Stimulated activated CD8-positive, alpha-beta memory T cell treated with anti-CD3 and anti-CD28 coated beads, Interleukin-15, amount 100 ng/mL, for 4 hours (primary cell): ENCODE results near the gene SLC51B.
"Not testable (repeated sequence)": the region's sequence is repeated elsewhere in the genome, so short reads cannot be mapped to it uniquely, and the experiment has no call there.

Source experiments
- DNase-seq, 2 donors: peaks; one replicate each; pipeline ENCODE4 v3.0.0-alpha.2; 2020; ENCODE audit warnings: low read depth in 2 of 2

Gene SLC51B

DNA sequence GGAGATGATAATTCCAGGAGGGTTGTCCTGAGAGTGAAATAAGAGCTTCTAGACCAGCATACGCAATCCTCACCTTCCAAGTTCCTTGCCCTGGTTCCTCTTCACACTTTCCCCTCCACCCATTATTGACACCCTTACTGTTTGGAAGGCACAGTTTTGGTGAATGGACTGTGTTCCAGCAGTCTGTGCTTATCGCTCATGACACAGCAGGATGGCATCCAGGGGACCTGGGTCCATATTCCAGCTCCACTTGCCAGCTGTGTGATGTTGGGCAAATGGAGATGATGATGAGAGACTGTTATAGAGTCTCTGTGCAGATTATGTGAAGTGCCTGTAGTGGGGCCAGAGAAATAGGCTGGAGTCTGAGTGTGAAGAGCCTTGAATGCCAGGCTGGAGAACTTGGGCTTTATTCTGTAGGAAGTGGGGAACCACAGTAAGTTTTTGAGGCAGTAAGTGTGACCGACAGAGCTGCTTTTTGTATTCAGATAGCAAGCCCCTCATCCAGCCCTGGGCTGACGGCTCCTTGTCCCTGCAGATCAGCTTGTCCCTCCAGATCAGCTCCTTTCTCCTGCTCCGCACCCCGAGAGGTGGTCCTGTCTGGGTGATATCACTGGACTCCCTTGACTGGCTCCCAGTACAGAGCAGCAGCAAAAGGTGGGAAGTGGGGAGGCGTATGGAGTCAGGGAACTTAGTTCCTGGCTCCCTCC, 39.5 kb downstream of the SLC51B start:
- no peak for DNase-seq

GRCh38 chr15:65085207-65085753, 40.1 kb downstream of the SLC51B start:
- no peak for DNase-seq

DNA sequence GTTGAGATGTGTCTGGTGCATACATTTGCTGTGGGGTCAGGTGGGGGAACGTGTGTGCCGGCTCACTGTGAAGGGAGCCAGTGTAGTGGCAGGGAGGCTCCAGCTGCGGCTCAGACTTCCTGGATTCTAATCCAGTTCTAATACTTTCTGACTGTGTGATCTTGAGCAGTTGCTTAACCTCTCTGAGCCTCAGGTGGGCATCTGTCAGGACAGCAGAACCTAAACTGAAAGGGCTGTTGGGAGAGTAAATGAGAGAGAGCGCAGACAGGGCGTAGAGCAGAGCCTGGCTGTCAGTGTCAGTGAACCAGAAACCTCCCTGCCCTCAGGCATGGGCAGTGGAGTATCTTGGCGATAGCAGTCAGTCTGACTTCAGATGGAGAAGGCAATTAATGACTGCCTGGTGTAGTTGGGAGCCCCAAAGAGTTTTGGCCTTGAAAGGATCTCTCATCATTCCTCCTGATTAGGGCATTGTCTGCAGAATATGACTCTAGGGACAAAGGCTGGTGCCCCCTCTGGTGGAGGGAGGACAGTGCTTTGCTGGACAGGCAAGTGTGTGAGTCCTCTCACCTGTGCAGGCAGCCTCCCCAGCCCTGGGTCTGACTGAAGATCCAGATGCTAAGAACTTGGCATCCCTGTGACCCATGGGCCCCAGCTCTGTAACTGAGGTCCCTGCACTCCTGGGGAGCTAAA, 40.9 kb downstream of the SLC51B start:
- DNase-seq = no peak

- DNase-seq = no peak
Measured at GRCh38 chr15:65086680-65087111, 41.5 kb downstream of the SLC51B start.

- DNase-seq = no peak
Measured at GRCh38 chr15:65087411-65087810, 42.2 kb downstream of the SLC51B start.

GRCh38 chr15:65087873-65088642, 42.9 kb downstream of the SLC51B start:
- DNase-seq = no peak

GRCh38 chr15:65088643-65089021, 43.4 kb downstream of the SLC51B start:
- no peak for DNase-seq

- DNase-seq = no peak
Measured at GRCh38 chr15:65089206-65089824, 44.1 kb downstream of the SLC51B start.

DNA sequence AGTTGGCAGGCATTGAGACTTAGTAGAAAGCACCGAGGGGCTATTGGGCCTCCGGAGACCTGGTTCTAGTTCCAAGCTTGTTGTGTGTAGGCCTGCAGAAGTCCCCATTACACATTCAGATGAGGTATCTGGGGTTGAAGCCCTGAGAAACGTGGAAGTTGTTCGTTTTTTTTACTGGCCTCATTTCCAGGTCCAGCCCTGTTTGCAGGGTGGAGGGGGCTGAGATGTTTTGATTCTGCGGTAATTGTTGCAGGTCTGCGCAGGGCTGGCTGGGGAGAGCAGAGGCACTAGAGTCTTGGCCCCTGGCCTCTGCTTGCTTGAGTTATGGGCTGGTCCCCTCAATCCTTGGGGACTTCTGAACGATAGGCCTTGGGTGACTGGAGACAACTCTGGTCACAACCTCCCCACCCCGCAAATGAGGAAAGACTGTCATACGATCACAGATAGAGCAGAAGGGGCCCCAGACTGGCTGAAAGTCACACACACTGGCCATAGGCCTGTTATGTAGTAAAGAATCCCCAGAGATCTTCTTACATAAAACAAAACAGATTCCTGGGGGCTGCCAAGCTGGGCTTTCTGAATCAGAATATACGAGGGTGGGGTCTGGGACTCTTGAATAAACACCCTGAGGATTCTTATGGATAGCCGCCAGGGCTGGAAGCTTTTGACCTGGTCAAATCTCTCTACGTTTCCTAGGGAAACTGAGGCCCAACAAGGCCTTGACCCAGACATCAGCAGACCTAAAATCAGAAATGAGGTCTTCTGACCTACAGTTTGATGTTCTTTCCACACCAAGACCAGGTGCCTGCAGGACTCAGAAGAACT, 47.0 kb downstream of the SLC51B start:
- no peak for DNase-seq

DNA sequence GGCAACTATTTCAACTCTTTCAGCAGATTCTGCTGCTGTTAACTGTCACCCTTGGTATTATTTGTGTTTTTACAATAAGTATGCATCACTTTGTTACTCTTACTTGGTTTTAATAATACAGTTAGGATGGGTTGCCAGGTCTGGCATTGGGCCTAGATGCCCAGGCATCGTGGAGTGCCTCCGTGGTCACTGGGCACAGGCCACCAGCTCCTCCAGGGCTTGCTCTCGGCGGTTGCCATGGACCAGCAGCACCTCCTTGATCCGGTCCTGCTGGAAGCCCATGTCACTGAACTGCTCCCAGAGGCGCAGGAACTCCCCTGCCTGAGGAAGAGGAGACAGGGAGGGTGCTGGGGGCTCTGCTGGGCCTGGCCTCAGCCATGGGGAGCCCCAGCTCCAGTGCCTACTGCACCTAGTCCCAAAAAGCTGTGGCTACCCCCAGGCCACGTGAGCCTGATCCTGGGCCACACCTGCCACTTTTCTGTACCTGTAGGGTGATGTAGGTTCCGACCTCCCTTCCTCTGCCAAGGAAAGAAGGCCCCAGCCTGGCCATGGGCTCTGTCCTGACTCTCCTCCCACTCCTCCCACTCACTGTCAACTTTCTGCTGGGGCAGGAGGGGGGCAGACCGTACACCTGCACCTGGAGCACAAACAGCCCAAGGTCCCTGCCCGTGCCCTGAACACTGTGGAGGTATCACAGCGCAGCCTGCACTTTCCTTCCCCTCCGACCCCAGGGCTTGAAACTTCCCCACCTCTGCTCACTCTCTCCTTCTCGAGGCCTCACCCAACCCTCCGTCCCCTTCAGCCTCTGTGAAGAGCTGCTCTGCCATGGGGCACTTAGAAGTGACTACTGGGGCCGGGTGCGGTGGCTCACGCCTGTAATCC, 48.0 kb downstream of the SLC51B start:
- no peak for DNase-seq

GRCh38 chr15:65093793-65094170, 48.6 kb downstream of the SLC51B start:
- not testable (repeated sequence) for DNase-seq

DNA sequence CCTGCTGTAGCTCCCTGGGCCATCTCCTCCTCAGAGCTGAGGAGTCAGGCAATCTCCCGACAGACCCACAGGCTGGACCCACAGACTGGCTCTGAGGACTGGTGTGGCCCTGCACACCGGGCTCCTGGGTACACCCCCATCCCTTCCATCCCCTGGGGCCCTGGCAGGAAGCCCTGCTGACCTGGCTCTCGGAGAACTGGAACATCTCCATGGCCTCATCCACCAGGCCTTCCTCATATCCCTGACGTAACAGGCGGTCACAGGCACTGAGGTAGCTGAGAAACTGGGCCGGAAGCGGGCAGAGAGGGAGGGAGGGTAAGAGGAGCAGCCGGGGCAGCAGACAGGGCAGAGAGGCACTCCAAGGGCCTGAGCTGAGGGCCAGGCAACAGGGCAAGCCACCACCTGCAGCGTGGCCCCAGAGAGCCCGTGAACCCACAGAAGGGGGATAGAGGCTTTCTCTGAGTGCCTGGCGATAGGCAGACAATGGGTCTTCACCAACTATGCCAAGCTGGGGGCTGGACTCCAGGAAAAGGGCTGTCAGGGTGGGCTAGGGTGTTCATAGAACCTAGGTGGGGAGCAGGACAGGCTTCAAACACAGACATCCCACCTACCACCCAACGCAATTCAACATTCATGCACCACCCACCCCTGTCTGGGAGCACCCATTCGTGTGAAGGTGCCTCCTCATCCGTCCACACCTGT, 49.3 kb downstream of the SLC51B start:
- no peak for DNase-seq

GRCh38 chr15:65095011-65095746, 50.0 kb downstream of the SLC51B start:
- DNase-seq = no peak

GRCh38 chr15:65095747-65096104, 50.5 kb downstream of the SLC51B start:
- DNase-seq = no peak

DNA sequence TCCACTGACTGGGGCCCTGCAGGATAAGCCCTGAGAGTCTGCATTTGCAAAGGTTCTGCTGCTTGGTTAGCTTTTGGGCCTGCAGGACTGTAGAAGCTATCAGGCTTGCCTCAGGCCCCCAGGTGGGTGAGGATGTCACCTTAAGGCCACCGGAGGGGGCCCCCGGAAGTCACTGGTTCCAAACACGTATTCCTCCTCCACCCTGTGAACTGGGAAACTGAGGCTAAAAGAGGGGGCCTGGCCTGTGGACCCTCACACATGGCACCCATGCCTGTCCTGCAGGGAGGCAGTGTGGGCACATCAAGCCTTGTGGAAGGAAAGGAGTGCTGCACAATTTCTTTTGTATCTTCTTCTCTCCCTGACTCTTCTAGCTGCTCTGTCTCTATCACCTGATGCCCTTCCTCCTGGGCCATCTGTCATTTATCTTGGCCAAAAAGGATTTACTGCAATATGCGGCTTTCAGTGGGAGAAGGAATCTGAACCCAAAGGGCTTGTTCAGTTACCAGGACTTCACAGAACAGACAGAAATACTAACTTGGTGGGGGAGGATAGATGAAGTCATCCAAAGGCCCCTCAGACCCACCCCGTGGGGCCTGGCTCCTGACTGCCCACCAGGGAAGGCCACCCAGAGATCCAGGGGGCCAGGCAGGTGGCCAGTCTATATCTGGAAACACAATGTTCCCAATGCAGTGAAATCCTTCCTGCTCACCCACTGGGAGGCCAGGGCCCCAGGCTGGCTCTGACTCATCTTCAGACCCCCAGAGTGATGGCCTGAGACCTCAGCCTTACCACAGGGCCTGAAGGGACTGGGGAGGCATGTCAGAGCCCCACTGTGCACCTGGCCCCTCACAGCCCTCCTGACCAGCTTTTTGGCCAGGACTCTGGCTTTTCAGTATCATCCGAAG, 51.5 kb downstream of the SLC51B start:
- no peak for DNase-seq

GRCh38 chr15:65097651-65098263, 52.6 kb downstream of the SLC51B start:
- no peak for DNase-seq

- no peak for DNase-seq
Measured at GRCh38 chr15:65099336-65099735, 54.1 kb downstream of the SLC51B start.
